ENCODE results near the gene RPS15A. TPM values are rescaled to one million over a fixed set of nuclear protein-coding genes. Genes with fewer than 3 reads are reported as not detected.

The RPS15A gene
- total and polyA plus RNA-seq, 2 of the 8 experiments (the other 6 are each of a cell fraction or from before 2014, with no cell fraction given): 1,784 to 5,666 TPM

DNA sequence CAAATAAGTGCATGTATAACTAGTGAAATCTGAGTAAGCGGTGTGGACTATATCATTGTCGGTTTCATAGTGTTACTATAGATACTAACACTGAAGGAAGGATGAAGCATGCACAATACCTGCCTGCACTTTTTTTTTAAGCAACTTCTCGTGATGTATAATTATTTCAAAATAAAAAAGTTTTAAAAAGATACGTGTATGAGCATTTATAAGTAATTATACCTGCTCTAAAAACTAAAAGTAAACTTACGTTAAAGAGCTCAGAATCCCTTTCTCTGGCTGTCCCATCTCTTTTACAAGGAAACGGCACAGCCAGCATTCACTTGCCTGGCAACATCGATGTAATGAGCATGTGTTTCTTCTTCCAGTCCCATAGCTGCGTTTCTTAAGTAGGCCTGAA, 42.5 kb upstream of the RPS15A start (continued):
- TF ChIP-seq HDAC2 (IDR thresholded peaks at IDR 0.05; ENCODE audit: borderline replicate concordance in 1 of 2, low read depth in 2 of 2, low read length in 2 of 2) (no peak), E2F6 (IDR thresholded peaks at IDR 0.05) (no peak), POLR2AphosphoS5 (IDR thresholded peaks at IDR 0.05; ENCODE audit: low read depth, low read length) (no peak), TBP (IDR thresholded peaks at IDR 0.05; ENCODE audit: low read depth, low read length) (no peak), FOSL1 (IDR thresholded peaks at IDR 0.05; ENCODE audit: insufficient read depth, low read depth, low read length) (no peak), KDM4A (IDR thresholded peaks at IDR 0.05; ENCODE audit: low read depth, low read length, severe bottlenecking) (no peak), GABPA (IDR thresholded peaks at IDR 0.05; ENCODE audit: borderline replicate concordance, insufficient read depth, low read length) (no peak), TEAD4 (IDR thresholded peaks at IDR 0.05; ENCODE audit: low read depth, low read length) (no peak), ZNF274 (IDR thresholded peaks at IDR 0.05; ENCODE audit: borderline replicate concordance, extremely low read depth, low read length) (no peak)
